Fibroblast of lung (primary cell): ENCODE results near the gene MAP6. TPM values are rescaled to one million over a fixed set of nuclear protein-coding genes. Genes with fewer than 3 reads are reported as not detected.

Source experiments
- DNase-seq, 2 donors: peaks; one replicate each; pipeline versions ENCODE4 v3.0.0 to v3.0.0-alpha.2; 2010; ENCODE audit warnings: low read depth in 2 of 2
- H2AFZ ChIP-seq: 2 replicates; pipeline ENCODE4 v1.5.1; 2012; ENCODE audit warnings: low read length, control low read depth, inconsistent platforms
- H3K27ac ChIP-seq: 2 replicates; pipeline ENCODE4 v1.5.1; 2011; ENCODE audit warnings: low read length, control low read depth; ENCODE audit not compliant: insufficient read depth
- H3K27me3 ChIP-seq: 2 replicates; pipeline ENCODE4 v1.5.1; 2011; ENCODE audit warnings: mild to moderate bottlenecking, low read length; ENCODE audit not compliant: control insufficient read depth, insufficient read depth
- H3K36me3 ChIP-seq: 2 replicates; pipeline ENCODE4 v1.5.1; 2011; ENCODE audit warnings: low read length; ENCODE audit not compliant: control insufficient read depth, insufficient read depth
- H3K4me1 ChIP-seq: 2 replicates; pipeline ENCODE4 v1.5.1; 2011; ENCODE audit warnings: low read length; ENCODE audit not compliant: control insufficient read depth, insufficient read depth; ENCODE audit errors: extremely low read depth
- H3K4me2 ChIP-seq: 2 replicates; pipeline ENCODE4 v1.5.1; 2011; ENCODE audit warnings: low read length, control low read depth; ENCODE audit not compliant: insufficient read depth; ENCODE audit errors: extremely low read depth
- H3K4me3 ChIP-seq, 4 experiments: fragments of 200-600 bp in 1 of 4; sonication (generic) in 1 of 4; replicated peaks in 1 of 4; 2 replicates each; pipeline ENCODE4 v1.5.1; 2011 to 2016; ENCODE audit warnings: low read length in 4 of 4, low read depth in 3 of 4, mild to moderate bottlenecking in 3 of 4, control low read depth in 2 of 4, inconsistent platforms in 1 of 4, mixed read lengths in 1 of 4; ENCODE audit not compliant: insufficient read depth in 1 of 4; ENCODE audit errors: control extremely low read depth in 1 of 4
- H3K79me2 ChIP-seq: 2 replicates; pipeline ENCODE4 v1.5.1; 2012; ENCODE audit warnings: mild to moderate bottlenecking, low read length, inconsistent platforms; ENCODE audit not compliant: control insufficient read depth, insufficient read depth
- H3K9ac ChIP-seq: 2 replicates; pipeline ENCODE4 v1.5.1; 2011; ENCODE audit warnings: mild to moderate bottlenecking, low read length, control low read depth; ENCODE audit not compliant: insufficient read depth
- H3K9me3 ChIP-seq: 2 replicates; pipeline ENCODE4 v1.5.1; 2012; ENCODE audit warnings: low read depth, low read length; ENCODE audit not compliant: control insufficient read depth, insufficient read depth
- H4K20me1 ChIP-seq: 2 replicates; pipeline ENCODE4 v1.5.1; 2011; ENCODE audit warnings: low read length; ENCODE audit not compliant: control insufficient read depth, insufficient read depth; ENCODE audit errors: extremely low read depth
- EZH2 ChIP-seq: IDR thresholded peaks from 2 replicates; pipeline ENCODE4 v1.5.1; 2012; ENCODE audit warnings: low read length, control low read depth, mild to moderate bottlenecking; ENCODE audit errors: missing control alignments
- polyA plus RNA-seq, 2 donors: library from polyadenylated mRNA; depleted of rRNA in 1 of 2; stranded (reverse) in 1 of 2; unstranded in 1 of 2; fragments of >200 nt; gene quantifications; 2 replicates each; pipeline ENCODE4 v1.2.1, GENCODE V29; 2011 to 2012; ENCODE audit warnings: missing spikeins in 1 of 2
- total RNA-seq: library from RNA; depleted of rRNA; stranded (reverse); fragments of >200 nt; gene quantifications from 2 replicates; pipeline ENCODE4 v1.2.1, GENCODE V29; 2014
- TF ChIP-seq, protein P1 (sequence below), 2 donors: IDR thresholded peaks in 1 of 2; conservative IDR thresholded peaks in 1 of 2; 1 replicate in 1 of 2; 2 replicates in 1 of 2; pipeline ENCODE4 v1.5.1; 2011 to 2012; ENCODE audit warnings: low read length in 2 of 2, control low read depth in 1 of 2, inconsistent platforms in 1 of 2, low read depth in 1 of 2, mild to moderate bottlenecking in 1 of 2

The MAP6 gene
- total and polyA plus RNA-seq, 2 donors (not counting 1 experiment from before 2014, with no cell fraction given) = 0.17 to 1.0 TPM

DNA sequence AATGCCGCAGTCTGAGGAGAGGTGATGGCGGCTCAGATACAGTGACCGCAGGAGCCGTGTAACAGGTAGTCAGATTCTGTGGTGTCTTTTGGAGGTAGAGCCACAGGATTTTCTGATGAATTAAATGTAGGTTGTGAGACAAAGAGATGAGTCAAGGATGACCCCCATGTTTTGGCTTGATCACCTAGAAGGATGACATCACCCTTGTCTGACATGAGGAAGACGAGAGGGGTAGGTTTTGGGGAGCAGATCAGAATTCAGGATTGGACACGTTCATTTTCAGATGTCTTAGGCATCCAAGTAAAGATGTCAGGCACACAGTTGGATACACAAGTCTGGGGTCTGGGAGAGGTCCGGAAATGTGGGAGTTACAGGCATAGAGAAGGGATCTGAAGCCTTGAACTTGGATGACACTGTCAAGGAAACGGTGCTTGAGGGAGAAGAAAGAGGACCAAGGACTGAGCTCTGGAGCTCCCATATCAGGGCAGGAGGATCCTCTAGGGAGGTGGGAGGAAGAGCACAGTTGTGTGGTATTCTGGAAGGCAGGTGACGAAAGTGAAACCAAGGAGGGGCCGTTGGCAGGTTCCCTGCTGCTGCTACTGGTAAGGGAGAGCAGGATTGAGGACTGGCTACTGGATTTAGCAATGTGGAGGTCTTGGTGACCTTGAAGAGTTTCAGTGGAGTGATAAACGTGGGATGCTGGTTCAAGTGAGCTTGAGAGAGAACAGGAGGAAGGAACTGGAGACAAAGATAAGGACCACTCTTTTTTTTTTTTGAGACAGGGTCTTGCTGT lies 130.5 kb downstream of the MAP6 start:
- Histone ChIP-seq H3K79me2 (no peaks in the 10 kb centered on the region), H2AFZ (no peak overlapping the region), H3K4me1 (peaks cover 3% of the 10 kb centered on the region), H4K20me1 (no peaks in the 10 kb centered on the region), H3K36me3 (no peaks in the 10 kb centered on the region), H3K4me2 (no peak overlapping the region), H3K27ac (no peak overlapping the region), H3K27me3 (peaks cover 12% of the 10 kb centered on the region), H3K4me3 (no peak overlapping the region), H3K9me3 (no peaks in the 10 kb centered on the region), H3K9ac (no peak overlapping the region)
- DNase-seq = no peak
- TF ChIP-seq, protein P1, sequence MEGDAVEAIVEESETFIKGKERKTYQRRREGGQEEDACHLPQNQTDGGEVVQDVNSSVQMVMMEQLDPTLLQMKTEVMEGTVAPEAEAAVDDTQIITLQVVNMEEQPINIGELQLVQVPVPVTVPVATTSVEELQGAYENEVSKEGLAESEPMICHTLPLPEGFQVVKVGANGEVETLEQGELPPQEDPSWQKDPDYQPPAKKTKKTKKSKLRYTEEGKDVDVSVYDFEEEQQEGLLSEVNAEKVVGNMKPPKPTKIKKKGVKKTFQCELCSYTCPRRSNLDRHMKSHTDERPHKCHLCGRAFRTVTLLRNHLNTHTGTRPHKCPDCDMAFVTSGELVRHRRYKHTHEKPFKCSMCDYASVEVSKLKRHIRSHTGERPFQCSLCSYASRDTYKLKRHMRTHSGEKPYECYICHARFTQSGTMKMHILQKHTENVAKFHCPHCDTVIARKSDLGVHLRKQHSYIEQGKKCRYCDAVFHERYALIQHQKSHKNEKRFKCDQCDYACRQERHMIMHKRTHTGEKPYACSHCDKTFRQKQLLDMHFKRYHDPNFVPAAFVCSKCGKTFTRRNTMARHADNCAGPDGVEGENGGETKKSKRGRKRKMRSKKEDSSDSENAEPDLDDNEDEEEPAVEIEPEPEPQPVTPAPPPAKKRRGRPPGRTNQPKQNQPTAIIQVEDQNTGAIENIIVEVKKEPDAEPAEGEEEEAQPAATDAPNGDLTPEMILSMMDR (conservative IDR thresholded peaks at IDR 0.05 in 1 of 2, IDR thresholded peaks at IDR 0.05 in 1 of 2; ENCODE audit: low read depth in 1 of 2, low read length in 2 of 2) = no peak
- TF ChIP-seq EZH2 = no peak

DNA sequence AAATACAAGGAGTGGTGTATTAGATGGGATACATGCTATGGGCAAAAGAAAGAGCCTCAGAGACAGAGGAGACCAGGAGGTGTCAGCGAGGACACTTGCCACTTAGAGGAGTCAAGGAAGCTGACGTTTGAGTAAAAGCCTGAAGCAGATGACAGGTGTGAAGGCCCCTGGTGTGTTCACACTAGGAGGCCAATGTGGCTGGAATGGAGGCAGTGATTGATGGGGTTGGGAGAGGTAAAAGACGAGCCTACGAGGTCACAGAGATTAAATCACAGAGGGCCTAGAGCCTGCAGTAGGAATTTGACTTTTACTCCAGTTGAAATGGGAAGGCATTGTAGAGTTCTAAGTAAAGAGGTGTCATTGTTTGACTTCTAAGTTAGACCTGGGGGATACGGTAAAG lies 131.1 kb downstream of the MAP6 start:
- no peak for DNase-seq
- H3K9me3 ChIP-seq = no peaks in the 10 kb centered on the region
- no peak overlapping the region for H3K27ac ChIP-seq
- no peak for TF ChIP-seq EZH2
- TF ChIP-seq, protein P1 (conservative IDR thresholded peaks at IDR 0.05 in 1 of 2, IDR thresholded peaks at IDR 0.05 in 1 of 2; ENCODE audit: low read depth in 1 of 2, low read length in 2 of 2) = no peak
- H3K9ac ChIP-seq = no peak overlapping the region
- no peaks in the 10 kb centered on the region for H4K20me1 ChIP-seq
- peaks cover 12% of the 10 kb centered on the region for H3K27me3 ChIP-seq
- no peak overlapping the region for H3K4me2 ChIP-seq
- H2AFZ ChIP-seq = no peak overlapping the region
- H3K4me1 ChIP-seq = peaks cover 3% of the 10 kb centered on the region
- no peaks in the 10 kb centered on the region for H3K36me3 ChIP-seq
- H3K79me2 ChIP-seq = no peaks in the 10 kb centered on the region
- no peak overlapping the region for H3K4me3 ChIP-seq

Other genes starting within 250 kb of the MAP6 start
- 1.3 and 1.8 TPM in 2 replicates for gene KLHL35, start 235.8 kb downstream of the MAP6 start, total RNA-seq
- gene KLHL35, start 235.8 kb downstream of the MAP6 start, polyA plus RNA-seq = 0.42 and 0.66 TPM in 2 replicates
- 2.5 and 3.3 TPM in 2 replicates for gene GDPD5, start 143.1 kb downstream of the MAP6 start, total RNA-seq
- gene GDPD5, start 143.1 kb downstream of the MAP6 start, polyA plus RNA-seq = 2.0 and 3.1 TPM in 2 replicates
- gene SERPINH1, start 106.8 kb downstream of the MAP6 start, total RNA-seq = 750 and 828 TPM in 2 replicates
- 373 and 491 TPM in 2 replicates for gene SERPINH1, start 106.8 kb downstream of the MAP6 start, polyA plus RNA-seq
- not detected in 2 replicates for gene MOGAT2, start 48.8 kb upstream of the MAP6 start, total RNA-seq
- gene MOGAT2, start 48.8 kb upstream of the MAP6 start, polyA plus RNA-seq = not detected in 2 replicates
- 1.3 and 2.3 TPM in 2 replicates for gene DGAT2, start 99.7 kb upstream of the MAP6 start, total RNA-seq
- gene DGAT2, start 99.7 kb upstream of the MAP6 start, polyA plus RNA-seq = 0.32 and 0.77 TPM in 2 replicates
- 19.8 and 22.1 TPM in 2 replicates for gene UVRAG, start 146.2 kb upstream of the MAP6 start, total RNA-seq
- gene UVRAG, start 146.2 kb upstream of the MAP6 start, polyA plus RNA-seq = 13.4 and 15.8 TPM in 2 replicates